IPS DF 6.9 (cell line): Measurements from ENCODE around the gene FCN1.

ENCODE experiments used
- DNase-seq: peaks from one replicate; pipeline ENCODE4 v3.0.0-alpha.2; 2013; ENCODE audit warnings: low read depth, low spot score
- H3K27ac ChIP-seq: one replicate; pipeline ENCODE4 v1.5.1; 2013; ENCODE audit warnings: low read length, control low read depth
- H3K27me3 ChIP-seq: 2 replicates; pipeline ENCODE4 v1.6.1; 2013; ENCODE audit warnings: mild to moderate bottlenecking, low read length; ENCODE audit not compliant: control insufficient read depth, insufficient read depth
- H3K36me3 ChIP-seq: 2 replicates; pipeline ENCODE4 v1.6.1; 2013; ENCODE audit warnings: low read length; ENCODE audit not compliant: control insufficient read depth, insufficient read depth
- H3K4me1 ChIP-seq: 2 replicates; pipeline ENCODE4 v1.6.1; 2013; ENCODE audit warnings: low read length; ENCODE audit not compliant: control insufficient read depth, insufficient read depth
- H3K4me3 ChIP-seq: 2 replicates; pipeline ENCODE4 v1.5.1; 2013; ENCODE audit warnings: mild to moderate bottlenecking, low read length
- H3K9me3 ChIP-seq: 2 replicates; pipeline ENCODE4 v1.6.1; 2013; ENCODE audit warnings: low read length, inconsistent platforms; ENCODE audit not compliant: control insufficient read depth, insufficient read depth
- WGBS: extraction: QIAGEN DNeasy Blood & Tissue Kit; methylation state at CpG from one replicate; pipeline ENCODE4 v1.1.7; 2013; ENCODE audit warnings: mixed read lengths, missing lambda C conversion rate; ENCODE audit not compliant: insufficient read length, insufficient coverage; 5-methylcytosine and 5-hydroxymethylcytosine counted together

Gene FCN1

DNA sequence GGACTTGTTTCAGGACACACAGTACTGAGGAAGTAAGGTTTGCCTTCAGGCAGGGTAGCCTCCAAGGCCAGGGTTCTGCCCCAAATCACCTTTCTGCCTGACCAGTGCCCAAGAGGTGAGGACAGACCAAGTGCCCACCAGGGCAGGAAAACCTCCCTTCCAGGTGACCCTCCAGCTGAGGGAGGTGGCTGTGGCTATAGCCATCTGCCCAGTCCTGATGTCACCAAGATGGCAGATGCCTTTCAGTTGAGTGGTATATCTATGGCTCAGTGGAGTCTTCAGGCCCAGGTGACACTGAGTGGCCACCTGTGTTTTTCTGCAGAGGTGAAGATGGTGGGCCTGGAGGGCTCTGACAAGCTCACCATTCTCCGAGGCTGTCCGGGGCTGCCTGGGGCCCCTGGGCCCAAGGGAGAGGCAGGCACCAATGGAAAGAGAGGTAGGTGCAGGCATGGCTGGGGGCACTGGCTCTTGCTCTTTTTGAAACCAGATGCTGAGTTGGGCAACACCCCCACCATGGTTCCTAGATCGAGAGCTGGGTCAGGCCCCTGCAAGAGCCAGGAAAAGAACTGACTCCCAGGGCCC lies 35.4 kb downstream of the FCN1 start:
- no peak overlapping the region for H3K4me3 ChIP-seq
- H3K9me3 ChIP-seq = no peaks in the 10 kb centered on the region
- no peaks in the 10 kb centered on the region; the same call in 1 of the 2 replicates for H3K36me3 ChIP-seq
- H3K27me3 ChIP-seq = no peaks in the 10 kb centered on the region
- H3K27ac ChIP-seq = no peak overlapping the region
- DNase-seq = no peak
- no CpG with 5 or more reads among the region's 3 CpGs for WGBS
- H3K4me1 ChIP-seq = no peaks in the 10 kb centered on the region

DNA sequence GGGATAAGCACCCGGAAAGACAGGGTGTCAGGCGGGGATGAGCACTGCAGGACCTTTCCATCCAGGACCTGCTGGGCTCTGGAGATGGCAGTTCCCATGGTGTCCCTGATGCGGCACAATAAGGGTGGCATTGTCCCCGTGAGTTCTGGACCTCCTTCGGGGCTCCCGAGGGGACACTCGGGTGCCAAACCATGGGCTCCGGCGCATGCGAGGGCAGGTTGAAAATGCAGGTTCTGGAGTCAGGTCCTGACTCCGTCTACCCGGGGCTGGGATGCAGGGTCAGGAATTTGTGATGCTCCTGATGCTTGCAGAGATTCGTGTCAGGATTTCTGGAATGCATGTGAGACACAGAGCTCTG lies 36.4 kb downstream of the FCN1 start:
- Histone ChIP-seq H3K27ac (no peak overlapping the region), H3K4me3 (no peak overlapping the region), H3K4me1 (no peaks in the 10 kb centered on the region), H3K27me3 (no peaks in the 10 kb centered on the region), H3K36me3 (no peaks in the 10 kb centered on the region; the same call in 1 of the 2 replicates), H3K9me3 (no peaks in the 10 kb centered on the region)
- WGBS = no CpG with 5 or more reads among the region's 13 CpGs
- no peak for DNase-seq

DNA sequence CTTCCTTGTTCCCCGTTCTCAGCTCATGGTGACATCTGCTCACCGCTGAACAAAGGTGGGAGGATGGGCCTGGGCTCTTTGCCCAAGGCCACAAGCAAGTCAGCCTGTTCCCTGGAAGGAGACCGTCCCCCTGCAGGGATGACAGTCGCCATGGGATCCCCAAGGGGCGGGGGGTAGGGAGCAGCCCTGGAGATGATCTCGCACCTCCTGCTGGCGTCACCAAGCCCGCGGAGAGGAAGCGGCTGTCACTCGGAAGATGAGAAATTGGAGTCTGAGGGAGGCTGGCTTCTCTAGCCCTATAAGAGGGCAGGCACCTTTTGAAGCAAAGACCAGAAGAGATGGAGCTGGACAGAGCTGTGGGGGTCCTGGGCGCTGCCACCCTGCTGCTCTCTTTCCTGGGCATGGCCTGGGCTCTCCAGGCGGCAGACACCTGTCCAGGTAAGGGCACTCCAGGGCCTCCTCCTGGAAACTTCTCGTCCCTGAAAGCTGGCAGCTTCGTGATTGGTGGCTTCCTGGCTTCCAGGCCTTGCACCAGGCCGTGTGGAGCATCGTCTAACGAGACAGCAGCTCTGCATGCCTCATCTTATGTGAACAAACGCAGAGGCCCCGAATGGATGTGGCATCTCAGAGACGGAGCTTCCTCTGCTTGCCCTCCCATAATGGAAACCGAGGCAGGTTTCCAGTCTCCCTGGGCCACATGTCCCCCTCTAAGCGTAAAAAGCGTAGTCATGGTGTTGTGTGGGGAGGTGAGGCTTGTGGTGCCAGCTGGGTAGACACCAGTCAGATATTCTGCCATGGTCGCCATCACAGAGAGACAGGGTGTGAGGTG lies 37.0 kb downstream of the FCN1 start, which contains the start of gene FCN2:
TSS of gene FCN2 (plus strand) at position 327 of the 829 bp plus-strand sequence. CDS start at position 339, 12 bp downstream.
- Histone ChIP-seq H3K36me3 (no peaks in the 10 kb centered on the region; the same call in 1 of the 2 replicates), H3K27ac (no peak within 1 kb of the TSS), H3K27me3 (no peaks in the 10 kb centered on the region), H3K4me1 (no peaks in the 10 kb centered on the region), H3K9me3 (no peaks in the 10 kb centered on the region), H3K4me3 (no peak within 1 kb of the TSS)
- WGBS = no CpG with 5 or more reads among the region's 25 CpGs
- no peak for DNase-seq

DNA sequence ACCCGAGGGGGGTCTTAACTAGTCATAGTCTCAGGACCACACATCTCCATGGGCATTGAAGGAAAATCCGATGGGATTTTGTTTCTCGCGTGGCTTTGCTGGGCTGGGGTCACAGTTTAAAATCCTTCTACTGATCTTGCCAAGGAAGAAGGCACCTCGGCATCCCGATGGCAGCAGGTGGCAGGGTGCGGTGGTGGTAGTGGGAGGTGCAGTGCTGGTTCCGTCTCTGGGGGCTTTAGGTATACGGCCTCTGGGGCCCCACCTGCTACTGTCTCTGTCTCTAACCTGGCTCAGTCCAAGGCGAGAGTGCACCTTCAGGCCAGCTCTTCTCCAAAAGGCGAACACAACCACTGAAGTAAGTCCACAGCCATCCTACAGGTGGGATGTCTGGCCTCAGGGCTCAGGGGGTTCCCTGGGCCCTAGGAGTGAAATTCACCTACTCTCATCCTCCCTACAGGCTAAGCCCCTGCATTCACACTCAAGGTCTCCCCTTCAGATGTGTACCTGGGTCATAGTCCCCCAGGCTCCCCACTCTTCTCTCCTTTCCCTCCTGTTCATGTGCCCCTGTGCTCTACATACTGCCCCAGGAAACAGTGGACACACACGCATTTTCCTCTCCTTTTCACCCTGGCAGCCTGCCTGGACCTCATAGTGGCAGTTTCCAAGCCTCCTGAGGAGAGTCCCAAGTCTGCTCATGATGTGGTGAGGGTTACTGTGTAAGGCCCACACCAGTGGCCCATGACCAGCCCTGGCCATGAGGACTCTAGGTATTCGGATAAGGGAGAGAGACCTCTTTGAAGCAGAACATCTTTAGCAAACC lies 37.8 kb downstream of the FCN1 start:
- H3K27me3 ChIP-seq = no peaks in the 10 kb centered on the region
- no peak for DNase-seq
- WGBS = no CpG with 5 or more reads among the region's 13 CpGs
- H3K4me3 ChIP-seq = no peak overlapping the region
- H3K27ac ChIP-seq = no peak overlapping the region
- H3K36me3 ChIP-seq = no peaks in the 10 kb centered on the region; the same call in 1 of the 2 replicates
- no peaks in the 10 kb centered on the region for H3K9me3 ChIP-seq
- no peaks in the 10 kb centered on the region for H3K4me1 ChIP-seq

DNA sequence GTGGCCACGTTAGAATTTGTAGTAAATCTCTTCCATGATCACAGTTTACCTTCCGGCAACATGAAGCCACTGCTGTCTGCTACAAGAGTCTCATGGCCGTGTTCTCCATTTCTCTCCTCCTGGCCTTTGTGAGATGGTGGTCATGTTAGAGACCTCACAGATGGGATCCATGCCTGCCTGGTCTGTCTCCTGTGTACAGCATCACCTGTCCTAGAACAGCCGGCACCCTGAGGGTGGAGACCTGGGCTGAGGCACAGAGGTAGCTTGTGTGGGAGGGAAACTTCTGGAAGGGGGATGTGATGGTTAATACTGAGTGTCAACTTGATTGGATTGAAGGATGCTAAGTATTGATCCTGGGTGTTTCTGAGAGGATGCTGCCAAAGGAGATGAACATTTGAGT lies 40.2 kb downstream of the FCN1 start:
- whole genome bisulfite sequencing = no CpG with 5 or more reads among the region's 4 CpGs
- Histone ChIP-seq H3K36me3 (no peaks in the 10 kb centered on the region), H3K27ac (no peak overlapping the region)

DNA sequence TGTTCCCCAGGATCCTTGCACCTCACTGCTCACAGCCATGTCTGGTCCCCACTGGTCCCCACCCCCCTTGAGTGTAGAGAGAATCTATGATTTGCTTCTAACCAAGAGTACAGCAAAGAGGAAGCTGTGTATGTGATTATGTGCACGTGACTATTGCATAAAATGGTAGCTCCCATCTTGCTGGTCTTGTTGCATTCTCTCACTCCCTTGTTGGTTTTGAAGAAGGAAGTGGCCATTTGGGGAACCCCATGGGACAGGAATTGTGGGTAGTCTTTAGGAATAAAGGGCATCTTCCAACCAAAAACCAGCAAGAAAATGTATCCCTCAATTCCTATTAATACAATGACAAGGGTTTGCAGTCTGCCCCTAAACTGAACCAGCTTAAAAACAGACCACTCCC lies 42.3 kb downstream of the FCN1 start:
- Histone ChIP-seq H3K27me3 (no peaks in the 10 kb centered on the region), H3K4me1 (no peaks in the 10 kb centered on the region), H3K9me3 (no peaks in the 10 kb centered on the region), H3K27ac (no peak overlapping the region), H3K4me3 (no peak overlapping the region), H3K36me3 (no peaks in the 10 kb centered on the region)
- no peak for DNase-seq
- WGBS = no CpG with 5 or more reads among the region's 1 CpG

More for the DNA sequence above, 40.2 kb downstream of the FCN1 start:
- DNase-seq = no peak
- Histone ChIP-seq H3K4me1 (no peaks in the 10 kb centered on the region), H3K27me3 (no peaks in the 10 kb centered on the region), H3K4me3 (no peak overlapping the region), H3K9me3 (no peaks in the 10 kb centered on the region)

DNA sequence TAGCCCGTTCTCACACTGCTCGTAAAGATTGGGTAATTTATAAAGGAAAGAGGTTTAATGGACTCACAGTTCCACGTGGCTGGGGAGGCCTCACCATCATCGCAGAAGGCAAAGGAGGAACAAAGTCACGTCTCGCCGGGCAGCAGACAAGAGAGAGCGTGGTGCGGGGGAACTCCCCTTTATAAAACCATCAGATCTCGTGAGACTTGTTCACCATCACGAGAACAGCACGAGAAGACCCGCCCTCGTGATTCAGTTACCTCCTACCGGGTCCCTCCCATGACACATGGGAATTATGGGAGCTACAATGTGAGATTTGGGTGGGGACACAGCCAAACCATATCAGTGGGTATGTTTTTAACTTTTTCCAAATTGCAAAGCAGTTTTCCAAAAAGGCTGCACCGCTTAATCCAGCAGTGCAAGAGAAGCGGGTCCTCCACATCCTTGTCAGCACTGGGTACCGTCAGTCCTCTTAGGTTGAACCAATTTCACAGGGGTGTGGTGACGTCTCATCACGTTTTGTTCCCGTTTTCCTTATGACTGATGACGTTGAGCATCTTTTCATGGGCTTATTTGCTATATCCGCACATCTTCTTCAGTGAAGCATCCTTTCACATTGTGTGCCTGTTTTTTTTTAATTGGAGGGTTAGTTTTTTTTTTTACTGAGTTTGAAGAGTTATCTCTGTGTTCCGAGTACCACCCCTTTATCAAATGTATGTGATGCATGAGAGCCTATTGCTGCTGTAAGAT lies 45.1 kb downstream of the FCN1 start:
- no peaks in the 10 kb centered on the region for H3K9me3 ChIP-seq
- no peaks in the 10 kb centered on the region for H3K36me3 ChIP-seq
- H3K4me1 ChIP-seq = no peaks in the 10 kb centered on the region
- H3K27ac ChIP-seq = no peak overlapping the region
- H3K27me3 ChIP-seq = no peaks in the 10 kb centered on the region
- no peak for DNase-seq
- H3K4me3 ChIP-seq = no peak overlapping the region
- no CpG with 5 or more reads among the region's 24 CpGs for WGBS

DNA sequence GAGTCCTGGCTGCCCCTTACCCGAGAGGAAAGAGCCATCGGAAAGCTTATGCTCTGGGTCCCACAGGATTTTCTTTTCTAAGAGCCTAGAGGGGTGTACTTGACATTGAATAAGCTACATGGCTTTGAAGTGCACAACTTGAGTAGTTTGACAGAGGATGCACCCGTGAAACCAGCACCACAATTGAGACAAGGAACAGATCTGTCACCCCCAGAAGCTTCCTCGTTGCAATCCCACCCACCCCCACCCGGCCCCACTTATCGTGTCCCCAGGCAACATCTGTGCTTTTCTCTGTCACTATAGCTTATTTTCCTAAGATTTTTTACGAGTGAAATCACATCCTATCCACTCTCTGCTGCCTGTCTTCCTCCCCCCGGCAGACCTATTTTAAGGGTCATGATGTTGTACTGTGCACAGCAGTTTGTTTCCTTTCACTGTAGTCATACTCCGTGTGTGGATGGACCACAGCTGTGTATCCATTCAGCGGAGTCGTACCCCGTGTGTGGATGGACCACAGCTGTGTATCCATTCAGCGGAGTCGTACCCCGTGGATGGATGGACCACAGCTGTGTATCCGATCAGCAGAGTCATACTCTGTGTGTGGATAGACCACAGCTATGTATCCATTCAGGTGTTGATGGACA lies 45.9 kb downstream of the FCN1 start:
- H3K27ac ChIP-seq = no peak overlapping the region
- H3K4me1 ChIP-seq = no peaks in the 10 kb centered on the region
- no peak for DNase-seq
- no CpG with 5 or more reads among the region's 16 CpGs for WGBS
- H3K9me3 ChIP-seq = no peaks in the 10 kb centered on the region
- no peaks in the 10 kb centered on the region for H3K36me3 ChIP-seq
- no peak overlapping the region for H3K4me3 ChIP-seq
- H3K27me3 ChIP-seq = no peaks in the 10 kb centered on the region

DNA sequence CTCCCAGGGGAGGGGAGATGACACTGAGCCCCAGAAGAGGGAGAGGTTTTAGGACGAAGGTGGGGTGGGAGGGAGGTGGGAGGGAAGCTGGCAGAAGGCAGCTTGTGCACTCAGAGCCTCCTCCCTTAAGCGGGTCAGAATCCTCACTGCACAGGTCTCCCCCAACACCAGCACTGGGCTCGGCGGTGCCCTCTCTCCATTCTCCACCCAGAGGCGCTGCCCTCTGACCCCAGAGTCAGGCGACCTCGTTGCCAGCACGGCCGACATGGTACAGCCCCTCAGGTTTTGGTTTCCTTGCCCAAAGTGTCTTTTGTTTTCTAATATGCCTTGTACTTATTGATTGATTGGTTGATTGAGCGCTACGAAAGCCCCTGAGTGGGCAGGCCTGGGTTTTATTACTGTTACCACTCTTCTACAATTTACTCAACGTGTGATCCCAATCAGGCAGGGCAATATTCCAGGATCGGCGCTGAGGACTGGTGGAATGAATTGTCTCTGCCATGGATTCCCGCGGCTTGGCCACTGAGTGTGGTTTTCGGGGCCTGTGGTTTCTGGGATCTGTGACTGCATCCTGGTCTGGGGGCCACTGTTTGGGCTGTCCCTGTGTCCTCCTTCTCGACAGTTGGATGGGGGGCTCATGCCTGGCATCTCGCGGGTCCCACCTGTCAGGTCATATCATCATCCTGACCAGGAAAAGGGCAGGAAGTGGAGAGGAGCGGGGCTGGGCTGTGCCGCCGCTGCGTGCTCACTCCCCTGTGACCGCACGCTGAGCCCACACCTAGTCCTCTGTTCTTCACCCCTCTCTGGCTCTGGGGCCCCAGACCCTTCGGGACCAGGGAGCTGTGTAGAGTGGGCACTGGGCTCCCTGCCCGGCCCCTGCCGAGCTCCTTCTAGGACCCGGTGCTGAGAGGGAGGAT lies 46.7 kb downstream of the FCN1 start:
- no peak overlapping the region for H3K27ac ChIP-seq
- WGBS = no CpG with 5 or more reads among the region's 30 CpGs

More for the DNA sequence above, 46.7 kb downstream of the FCN1 start:
- no peaks in the 10 kb centered on the region for H3K4me1 ChIP-seq
- no peaks in the 10 kb centered on the region for H3K27me3 ChIP-seq
- no peaks in the 10 kb centered on the region for H3K9me3 ChIP-seq
- no peak for DNase-seq
- H3K4me3 ChIP-seq = no peak overlapping the region
- no peaks in the 10 kb centered on the region for H3K36me3 ChIP-seq
